CD4-positive, alpha-beta T cell treated with Interleukin-10 for 1 hour (primary cell): ENCODE data around the gene CFAP77.

Experiments used
- DNase-seq: peaks from one replicate; pipeline ENCODE4 v3.0.0-alpha.2; 2020

CFAP77 gene

GRCh38 chr9:132520612-132521011 lies 110.6 kb downstream of the CFAP77 start:
- DNase-seq: no peak

GRCh38 chr9:132525308-132526023 lies 115.5 kb downstream of the CFAP77 start:
- no peak for DNase-seq

- DNase-seq: no peak
These were observed 121.2 kb downstream of the CFAP77 start for GRCh38 chr9:132531195-132531594.

- no peak for DNase-seq
These were observed 121.9 kb downstream of the CFAP77 start for GRCh38 chr9:132531710-132532570.

GRCh38 chr9:132534832-132535231 lies 124.8 kb downstream of the CFAP77 start:
- DNase-seq: no peak

GRCh38 chr9:132536124-132536523 lies 126.1 kb downstream of the CFAP77 start:
- no peak for DNase-seq

- no peak for DNase-seq
These were observed 127.3 kb downstream of the CFAP77 start for GRCh38 chr9:132537352-132537751.

GRCh38 chr9:132538071-132538470 lies 128.1 kb downstream of the CFAP77 start:
- DNase-seq: no peak

- no peak for DNase-seq
These were observed 129.1 kb downstream of the CFAP77 start for GRCh38 chr9:132539096-132539495.

GRCh38 chr9:132541051-132541450 lies 131.0 kb downstream of the CFAP77 start:
- DNase-seq: no peak

GRCh38 chr9:132541870-132542830 lies 132.1 kb downstream of the CFAP77 start:
- DNase-seq: no peak

- DNase-seq: no peak
These were observed 133.2 kb downstream of the CFAP77 start for GRCh38 chr9:132543251-132543650.

GRCh38 chr9:132543960-132544359 lies 133.9 kb downstream of the CFAP77 start:
- no peak for DNase-seq

GRCh38 chr9:132545578-132545977 lies 135.6 kb downstream of the CFAP77 start:
- DNase-seq: no peak

- no peak for DNase-seq
These were observed 136.4 kb downstream of the CFAP77 start for GRCh38 chr9:132546148-132547051.

- DNase-seq: no peak
These were observed 137.0 kb downstream of the CFAP77 start for GRCh38 chr9:132547052-132547431.

GRCh38 chr9:132547436-132547835 lies 137.4 kb downstream of the CFAP77 start:
- DNase-seq: no peak

- no peak for DNase-seq
These were observed 138.1 kb downstream of the CFAP77 start for GRCh38 chr9:132547976-132548730.

GRCh38 chr9:132548751-132549640 lies 139.0 kb downstream of the CFAP77 start:
- no peak for DNase-seq

GRCh38 chr9:132551556-132551955 lies 141.5 kb downstream of the CFAP77 start:
- DNase-seq: no peak
